HUES64 (cell line): ENCODE results near the gene GPR39.

ENCODE experiments used
- H3K27ac ChIP-seq: 2 replicates; pipeline ENCODE4 v1.7.0; 2013; ENCODE audit warnings: low read depth, low read length, inconsistent platforms
- H3K27me3 ChIP-seq: 2 replicates; pipeline ENCODE4 v1.6.1; 2013; ENCODE audit warnings: mild to moderate bottlenecking, low read length; ENCODE audit not compliant: insufficient read depth
- H3K36me3 ChIP-seq: 2 replicates; pipeline ENCODE4 v1.6.1; 2013; ENCODE audit warnings: mild to moderate bottlenecking, low read length; ENCODE audit not compliant: insufficient read depth
- H3K4me1 ChIP-seq: 2 replicates; pipeline ENCODE4 v1.6.1; 2013; ENCODE audit warnings: mild to moderate bottlenecking, low read length, moderate library complexity; ENCODE audit not compliant: insufficient read depth
- H3K4me3 ChIP-seq: 2 replicates; pipeline ENCODE4 v1.5.1; 2013; ENCODE audit warnings: mild to moderate bottlenecking, low read length, moderate library complexity
- H3K9ac ChIP-seq: 2 replicates; pipeline ENCODE4 v1.6.1; 2013; ENCODE audit warnings: mild to moderate bottlenecking, low read depth, low read length
- H3K9me3 ChIP-seq: 2 replicates; pipeline ENCODE4 v1.6.1; 2013; ENCODE audit warnings: low read depth, low read length; ENCODE audit not compliant: insufficient read depth
- WGBS: fragments of 150-250, 120-280 bp; methylation state at CpG from one replicate; pipeline ENCODE4 v1.1.7; 2013; ENCODE audit warnings: missing lambda C conversion rate; 5-methylcytosine and 5-hydroxymethylcytosine counted together

Gene GPR39

GRCh38 chr2:132645722-132646539, 229.3 kb downstream of the GPR39 start:
- H3K27ac ChIP-seq, result no peak overlapping the region
- H3K36me3 ChIP-seq, result peaks cover 7% of the 10 kb centered on the region; the same call in 1 of the 2 replicates
- no peak overlapping the region for H3K9ac ChIP-seq
- no peaks in the 10 kb centered on the region for H3K9me3 ChIP-seq
- peaks cover 12% of the 10 kb centered on the region for H3K4me1 ChIP-seq
- no peaks in the 10 kb centered on the region for H3K27me3 ChIP-seq
- H3K4me3 ChIP-seq, result no peak overlapping the region
- WGBS, result 80% methylated on average over 18 of the region's 18 CpGs

DNA sequence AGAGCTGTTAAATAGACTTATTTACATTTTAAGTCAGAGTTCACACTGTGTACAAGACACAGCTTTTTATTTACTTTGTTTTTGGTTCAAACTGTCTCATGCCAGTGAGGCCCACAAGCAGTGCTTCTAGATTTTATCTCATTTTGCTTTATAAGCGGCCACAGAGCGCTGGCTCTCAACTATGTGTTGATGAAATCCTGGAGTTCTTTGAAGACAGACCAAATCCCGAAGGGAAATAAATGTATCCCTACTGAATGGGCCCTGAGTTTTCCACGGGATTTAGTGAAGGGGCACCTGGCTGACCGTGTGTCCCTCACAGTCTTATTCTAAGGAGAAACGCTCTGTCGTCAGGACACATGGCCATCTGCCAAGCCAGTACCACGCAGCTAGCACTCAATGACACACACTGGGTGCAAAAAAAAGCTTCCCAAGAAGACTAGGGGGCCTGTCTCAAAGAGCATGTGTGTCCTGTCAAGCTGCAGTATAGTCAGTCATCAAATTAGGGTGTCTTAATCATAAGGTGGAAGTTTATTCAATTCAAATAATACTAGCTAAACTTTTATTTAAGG, 230.0 kb downstream of the GPR39 start:
- Histone ChIP-seq H3K36me3 (peaks cover 7% of the 10 kb centered on the region; the same call in 1 of the 2 replicates), H3K9me3 (no peaks in the 10 kb centered on the region), H3K4me3 (no peak overlapping the region), H3K4me1 (peaks cover 12% of the 10 kb centered on the region), H3K27me3 (no peaks in the 10 kb centered on the region), H3K9ac (no peak overlapping the region), H3K27ac (no peak overlapping the region)
- 87% methylated on average over 8 of the region's 8 CpGs for WGBS

- no peak overlapping the region for H3K9ac ChIP-seq
- H3K27ac ChIP-seq, result no peak overlapping the region
- H3K36me3 ChIP-seq, result no peaks in the 10 kb centered on the region
- peaks cover 8% of the 10 kb centered on the region for H3K4me1 ChIP-seq
- no peak overlapping the region for H3K4me3 ChIP-seq
- 90% methylated on average over 11 of the region's 12 CpGs for WGBS
- no peaks in the 10 kb centered on the region for H3K9me3 ChIP-seq
- no peaks in the 10 kb centered on the region for H3K27me3 ChIP-seq
These were observed 234.8 kb downstream of the GPR39 start for GRCh38 chr2:132651115-132652045.

GRCh38 chr2:132652474-132652873, 235.9 kb downstream of the GPR39 start:
- H3K9ac ChIP-seq, result no peak overlapping the region
- H3K4me3 ChIP-seq, result no peak overlapping the region
- H3K27ac ChIP-seq, result no peak overlapping the region
- H3K4me1 ChIP-seq, result peaks cover 12% of the 10 kb centered on the region
- H3K27me3 ChIP-seq, result no peaks in the 10 kb centered on the region
- 83% methylated on average over 7 of the region's 8 CpGs for WGBS
- no peaks in the 10 kb centered on the region for H3K9me3 ChIP-seq
- H3K36me3 ChIP-seq, result peaks cover 3% of the 10 kb centered on the region; the same call in 1 of the 2 replicates

DNA sequence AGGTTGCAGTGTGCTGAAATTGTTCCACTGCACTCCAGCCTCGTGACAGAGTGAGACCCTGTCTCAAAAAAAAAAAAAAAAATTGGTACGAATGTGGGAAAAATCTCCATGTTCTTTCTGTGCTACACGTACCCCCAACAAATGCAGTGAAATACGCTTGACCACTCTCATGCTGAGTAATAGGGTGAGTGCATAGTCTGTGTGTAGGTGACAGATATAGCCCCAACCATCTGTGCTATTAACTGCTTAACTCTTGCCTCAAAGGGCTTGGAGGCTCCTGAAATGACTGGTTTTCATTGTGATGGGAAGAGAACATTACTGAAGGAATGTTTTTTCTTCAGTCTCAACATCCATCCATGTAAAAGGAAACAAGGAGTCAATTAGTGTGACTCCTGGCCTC, 237.7 kb downstream of the GPR39 start:
- WGBS, result 88% methylated on average over 4 of the region's 4 CpGs
- no peak overlapping the region for H3K9ac ChIP-seq
- no peak overlapping the region for H3K27ac ChIP-seq
- no peaks in the 10 kb centered on the region for H3K27me3 ChIP-seq
- no peak overlapping the region for H3K4me3 ChIP-seq
- no peaks in the 10 kb centered on the region for H3K9me3 ChIP-seq
- peaks cover 15% of the 10 kb centered on the region; the same call in 1 of the 2 replicates for H3K36me3 ChIP-seq
- H3K4me1 ChIP-seq, result peaks cover 12% of the 10 kb centered on the region

- Histone ChIP-seq H3K4me3 (no peak overlapping the region), H3K27ac (no peak overlapping the region), H3K27me3 (no peaks in the 10 kb centered on the region), H3K9me3 (no peaks in the 10 kb centered on the region), H3K4me1 (peaks cover 9% of the 10 kb centered on the region; the same call in 1 of the 2 replicates), H3K36me3 (peaks cover 15% of the 10 kb centered on the region; the same call in 1 of the 2 replicates), H3K9ac (no peak overlapping the region)
- WGBS, result 96% methylated on average over 7 of the region's 7 CpGs
These were observed 238.4 kb downstream of the GPR39 start for GRCh38 chr2:132654968-132655367.

DNA sequence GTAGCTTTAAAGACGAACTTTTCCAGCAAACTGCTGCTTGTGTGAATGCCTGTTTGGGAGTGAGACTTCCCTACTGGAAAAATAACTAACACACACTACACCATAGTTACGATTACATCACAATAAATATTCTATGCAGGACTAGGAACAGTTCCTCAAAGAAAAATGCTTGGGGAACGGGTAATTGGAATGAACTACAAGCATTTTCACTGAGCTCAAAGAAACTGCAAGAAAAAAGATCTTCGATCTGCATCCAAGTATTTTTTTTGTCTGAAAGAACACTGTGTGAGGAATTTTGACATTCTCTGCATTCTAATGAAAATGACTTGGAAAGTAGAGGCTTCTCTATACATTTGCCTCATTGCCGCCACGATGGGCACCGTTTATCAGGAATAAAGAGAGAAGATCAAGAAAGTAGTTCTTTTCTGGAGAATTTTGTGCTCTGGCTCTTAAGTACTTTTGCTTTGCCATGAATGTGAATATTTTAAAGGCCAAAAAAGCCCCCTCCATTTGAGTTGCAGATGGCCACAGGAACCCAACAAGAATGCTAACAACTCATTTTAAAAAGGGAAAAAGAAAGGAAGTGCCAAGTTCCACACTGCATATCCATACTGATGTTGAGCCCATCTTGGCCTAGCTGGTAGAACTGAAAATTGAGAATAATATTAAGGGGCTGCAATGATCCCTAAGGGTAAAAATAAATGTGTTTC, 239.8 kb downstream of the GPR39 start:
- H3K27me3 ChIP-seq, result no peaks in the 10 kb centered on the region
- H3K36me3 ChIP-seq, result peaks cover 26% of the 10 kb centered on the region; the same call in 1 of the 2 replicates
- WGBS, result 63% methylated on average over 7 of the region's 7 CpGs
- no peak overlapping the region for H3K4me3 ChIP-seq
- no peak overlapping the region for H3K27ac ChIP-seq
- H3K9ac ChIP-seq, result no peak overlapping the region
- H3K4me1 ChIP-seq, result peaks cover 9% of the 10 kb centered on the region; the same call in 1 of the 2 replicates
- no peaks in the 10 kb centered on the region for H3K9me3 ChIP-seq

GRCh38 chr2:132659331-132659730, 242.7 kb downstream of the GPR39 start:
- peaks cover 9% of the 10 kb centered on the region; the same call in 1 of the 2 replicates for H3K4me1 ChIP-seq

GRCh38 chr2:132662732-132663131, 246.1 kb downstream of the GPR39 start:
- Histone ChIP-seq H3K9ac (no peak overlapping the region), H3K4me1 (peaks cover 6% of the 10 kb centered on the region), H3K27ac (no peak overlapping the region), H3K36me3 (peaks cover 49% of the 10 kb centered on the region; the same call in 1 of the 2 replicates), H3K9me3 (no peaks in the 10 kb centered on the region), H3K27me3 (peaks cover 12% of the 10 kb centered on the region), H3K4me3 (no peak overlapping the region)
- WGBS, result 92% methylated on average over 2 of the region's 3 CpGs

More at GRCh38 chr2:132659331-132659730, 242.7 kb downstream of the GPR39 start:
- Histone ChIP-seq H3K27me3 (no peaks in the 10 kb centered on the region), H3K27ac (no peak overlapping the region), H3K4me3 (no peak overlapping the region), H3K36me3 (peaks cover 34% of the 10 kb centered on the region; the same call in 1 of the 2 replicates), H3K9me3 (no peaks in the 10 kb centered on the region), H3K9ac (no peak overlapping the region)
- WGBS, result 93% methylated on average over 3 of the region's 3 CpGs

DNA sequence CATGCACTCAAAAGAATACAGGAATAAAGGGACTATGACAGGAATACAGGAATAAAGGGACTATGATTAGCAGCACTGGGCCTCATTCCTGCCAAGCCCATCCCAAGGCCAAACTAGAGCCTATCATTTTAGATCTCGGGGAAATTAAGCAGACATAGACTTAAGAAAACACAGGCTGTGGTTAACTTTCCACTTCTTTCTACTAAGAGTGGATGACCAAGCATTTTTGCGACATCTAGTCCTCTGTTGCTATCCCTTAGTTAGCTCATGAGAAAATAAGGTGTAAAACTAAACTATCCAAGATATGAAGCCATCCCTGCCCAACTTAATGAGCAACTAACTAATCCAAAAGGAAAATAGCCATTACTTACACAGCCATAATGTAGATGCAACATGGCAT, 247.5 kb downstream of the GPR39 start:
- Histone ChIP-seq H3K9me3 (no peaks in the 10 kb centered on the region), H3K36me3 (peaks cover 39% of the 10 kb centered on the region; the same call in 1 of the 2 replicates), H3K9ac (no peak overlapping the region), H3K4me1 (peaks cover 13% of the 10 kb centered on the region), H3K4me3 (no peak overlapping the region), H3K27ac (no peak overlapping the region), H3K27me3 (peaks cover 26% of the 10 kb centered on the region)
- WGBS, result 99% methylated on average over 2 of the region's 2 CpGs
